CD4-positive, alpha-beta T cell (primary cell): ENCODE data around the gene USP3. TPM values are rescaled to one million over a fixed set of nuclear protein-coding genes. Genes with fewer than 3 reads are reported as not detected.

ENCODE experiments used
- ATAC-seq: fragments of 200-7000 bp; cut with Tn5 transposase; one replicate; pipeline ENCODE4 v1.10.0; 2022; ENCODE audit warnings: mild to moderate bottlenecking; ENCODE audit not compliant: poor library complexity
- CTCF ChIA-PET: fragments of 350-600 bp; sonication (Branson Sonifier 250); formaldehyde crosslinking; loops from one replicate; lab custom pipeline; 2021; ENCODE audit warnings: antibody characterized with exemption, inconsistent platforms; lab: Charles Lee
- POLR2A ChIA-PET: fragments of 350-600 bp; sonication (Branson Sonifier 250); formaldehyde crosslinking; loops from one replicate; lab custom pipeline; 2021; ENCODE audit warnings: antibody characterized with exemption, inconsistent platforms; lab: Charles Lee
- DNase-seq, 14 experiments: peaks; one replicate each; pipeline ENCODE4 v3.0.0-alpha.2; 2013 to 2020; ENCODE audit warnings: mixed read lengths in 2 of 14
- H3K27ac ChIP-seq, 2 donors: one replicate each; pipeline versions ENCODE4 v1.5.1 to v1.7.0; 2013; ENCODE audit warnings: low read length in 2 of 2, low read depth in 1 of 2, mild to moderate bottlenecking in 1 of 2
- H3K27me3 ChIP-seq, 2 experiments: 1 replicate in 1 of 2; 2 replicates in 1 of 2; pipeline versions ENCODE4 v1.6.1 to v1.7.0; 2013; ENCODE audit warnings: low read length in 2 of 2, control low read depth in 1 of 2, mild to moderate bottlenecking in 1 of 2, moderate library complexity in 1 of 2; ENCODE audit not compliant: insufficient read depth in 2 of 2, control insufficient read depth in 1 of 2
- H3K36me3 ChIP-seq: one replicate; pipeline ENCODE4 v1.6.1; 2013; ENCODE audit warnings: low read length, control low read depth; ENCODE audit not compliant: insufficient read depth
- H3K4me1 ChIP-seq: one replicate; pipeline ENCODE4 v1.6.1; 2013; ENCODE audit warnings: low read length, control low read depth; ENCODE audit not compliant: insufficient read depth
- H3K4me3 ChIP-seq: one replicate; pipeline ENCODE4 v1.5.1; 2013; ENCODE audit warnings: mild to moderate bottlenecking, low read length, moderate library complexity
- H3K9me3 ChIP-seq, 2 experiments: 1 replicate in 1 of 2; 2 replicates in 1 of 2; pipeline versions ENCODE4 v1.6.1 to v1.7.0; 2013; ENCODE audit warnings: low read length in 2 of 2, mild to moderate bottlenecking in 2 of 2, control low read depth in 1 of 2, moderate library complexity in 1 of 2; ENCODE audit not compliant: control insufficient read depth in 1 of 2, insufficient read depth in 1 of 2
- H3K27ac Mint-ChIP-seq: one replicate; pipeline ENCODE4 v1.8.0; 2020; ENCODE audit warnings: mixed read lengths
- H3K27me3 Mint-ChIP-seq: one replicate; pipeline ENCODE4 v1.8.0; 2021; ENCODE audit warnings: mixed read lengths
- H3K36me3 Mint-ChIP-seq: one replicate; pipeline ENCODE4 v1.8.0; 2021; ENCODE audit warnings: low read depth, mixed read lengths
- H3K4me1 Mint-ChIP-seq: one replicate; pipeline ENCODE4 v1.8.0; 2021; ENCODE audit warnings: low read depth, mixed read lengths
- H3K4me3 Mint-ChIP-seq: one replicate; pipeline ENCODE4 v1.8.0; 2020; ENCODE audit warnings: mild to moderate bottlenecking, mixed read lengths
- H3K9me3 Mint-ChIP-seq: one replicate; pipeline ENCODE4 v1.8.0; 2020; ENCODE audit warnings: mixed read lengths
- CTCF ChIP-seq: fragments of 200-600 bp; IDR thresholded peaks from one replicate; pipeline ENCODE4 v1.8.0; 2022; ENCODE audit warnings: antibody characterized with exemption, mild to moderate bottlenecking
- intact Hi-C, 2 experiments: fragments of 100-400 bp; cut with DNase I in 1 of 2; cut with micrococcal nuclease in 1 of 2; formaldehyde crosslinking; loops; one replicate each; pipeline versions ENCODE4 v1.15.1 to v1.9.0; 2023 to 2025; cut with DNase I, micrococcal nuclease
- total RNA-seq, 174 experiments: library from RNA in 2 of 174; stranded (reverse) in 2 of 174; gene quantifications; one replicate each; pipeline ENCODE4 v1.2.3 and lab custom pipeline; 2021 to 2026

The USP3 gene
- total RNA-seq, 2 experiments from 2014 or later: 280 to 282 TPM

GRCh38 chr15:63595065-63595464, 90.7 kb downstream of the USP3 start:
- Mint-ChIP-seq H3K36me3 (peaks cover 50% of the 10 kb centered on the region), H3K27ac (peak overlapping the region; percentile 72), H3K4me1 (peaks cover 80% of the 10 kb centered on the region), H3K27me3 (no peaks in the 10 kb centered on the region), H3K9me3 (no peaks in the 10 kb centered on the region), H3K4me3 (peak overlapping the region; percentile 46)
- TF ChIP-seq CTCF: no peak
- no peaks in the 10 kb centered on the region for H3K27me3 ChIP-seq
- POLR2A ChIA-PET: interaction anchor here (0.9 to 2.0 kb wide), 3 partner anchors 16 to 872 kb away, joined by 3 to 5 read pairs (median 3); partner anchors contain the start of gene USP3
- no peak overlapping the region for H3K27ac ChIP-seq
- intact Hi-C loops: loop anchor here in 1 of 2 experiments (5.0 to 10.0 kb wide), 4 partner anchors 88 to 550 kb away; partner anchors contain the start of gene TPM1
- peaks cover 41% of the 10 kb centered on the region for H3K36me3 ChIP-seq
- peaks cover 29% of the 10 kb centered on the region for H3K4me1 ChIP-seq
- ATAC-seq (no peak), DNase-seq (no peak)
- CTCF ChIA-PET: interaction anchor here (1.1 kb wide), 1 partner anchor 15 kb away, joined by 4 read pairs; no protein-coding TSS in a partner anchor
- H3K4me3 ChIP-seq: no peak overlapping the region
- H3K9me3 ChIP-seq: no peaks in the 10 kb centered on the region

GRCh38 chr15:63595688-63596087, 91.3 kb downstream of the USP3 start:
- H3K9me3 Mint-ChIP-seq: no peaks in the 10 kb centered on the region
- H3K4me1 ChIP-seq: peaks cover 32% of the 10 kb centered on the region
- peak overlapping the region; percentile 72 for H3K27ac Mint-ChIP-seq
- H3K9me3 ChIP-seq: no peaks in the 10 kb centered on the region
- ChIA-PET POLR2A (interaction anchor here (1.0 to 2.0 kb wide), 5 partner anchors 14 to 116 kb away, joined by 3 to 7 read pairs (median 4); partner anchors contain the start of gene USP3), CTCF (interaction anchor here (1.1 to 2.6 kb wide), 2 partner anchors 14 to 129 kb away, joined by 4 to 9 read pairs; no protein-coding TSS in a partner anchor)
- H3K27ac ChIP-seq: no peak overlapping the region
- ATAC-seq (no peak), DNase-seq (no peak)
- H3K36me3 Mint-ChIP-seq: peaks cover 46% of the 10 kb centered on the region
- H3K4me1 Mint-ChIP-seq: peaks cover 77% of the 10 kb centered on the region
- no peak overlapping the region for H3K4me3 ChIP-seq
- no peak overlapping the region for H3K4me3 Mint-ChIP-seq
- peaks cover 35% of the 10 kb centered on the region for H3K36me3 ChIP-seq
- no peaks in the 10 kb centered on the region for H3K27me3 ChIP-seq
- TF ChIP-seq CTCF: no peak
- H3K27me3 Mint-ChIP-seq: no peaks in the 10 kb centered on the region
- intact Hi-C loops: loop anchor here in 1 of 2 experiments (5.0 to 10.0 kb wide), 4 partner anchors 88 to 551 kb away; partner anchors contain the start of gene TPM1

- no peaks in the 10 kb centered on the region for H3K9me3 ChIP-seq
- intact Hi-C loops: loop anchor here in 1 of 2 experiments (5.0 to 10.0 kb wide), 4 partner anchors 89 to 552 kb away; partner anchors contain the start of gene TPM1
- peaks cover 36% of the 10 kb centered on the region for H3K4me1 ChIP-seq
- Mint-ChIP-seq H3K4me1 (peaks cover 72% of the 10 kb centered on the region), H3K36me3 (peaks cover 45% of the 10 kb centered on the region), H3K27ac (peak overlapping the region; percentile 72), H3K9me3 (no peaks in the 10 kb centered on the region), H3K4me3 (no peak overlapping the region), H3K27me3 (no peaks in the 10 kb centered on the region)
- TF ChIP-seq CTCF: no peak
- DNase-seq (no peak), ATAC-seq (no peak)
- no peaks in the 10 kb centered on the region for H3K27me3 ChIP-seq
- no peak overlapping the region for H3K27ac ChIP-seq
- no peak overlapping the region for H3K4me3 ChIP-seq
- H3K36me3 ChIP-seq: peaks cover 25% of the 10 kb centered on the region
- ChIA-PET POLR2A (interaction anchor here (1.0 to 1.8 kb wide), 4 partner anchors 13 to 566 kb away, joined by 3 to 7 read pairs (median 4); partner anchors contain the start of gene PPIB), CTCF (interaction anchor here (1.2 to 2.6 kb wide), 3 partner anchors 12 to 130 kb away, joined by 3 to 9 read pairs (median 5); no protein-coding TSS in a partner anchor)
Measured at GRCh38 chr15:63596676-63597037, 92.3 kb downstream of the USP3 start.
